HG03280 (cell line): Measurements from ENCODE around the gene NREP.

Source experiments
- ATAC-seq: cut with Tn5 transposase; IDR thresholded peaks from one replicate; pipeline ENCODE4 v1.9.1; 2021; ENCODE audit warnings: mild to moderate bottlenecking, moderate library complexity; ENCODE audit not compliant: unreplicated experiment

Gene NREP, protein sequence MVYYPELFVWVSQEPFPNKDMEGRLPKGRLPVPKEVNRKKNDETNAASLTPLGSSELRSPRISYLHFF

DNA sequence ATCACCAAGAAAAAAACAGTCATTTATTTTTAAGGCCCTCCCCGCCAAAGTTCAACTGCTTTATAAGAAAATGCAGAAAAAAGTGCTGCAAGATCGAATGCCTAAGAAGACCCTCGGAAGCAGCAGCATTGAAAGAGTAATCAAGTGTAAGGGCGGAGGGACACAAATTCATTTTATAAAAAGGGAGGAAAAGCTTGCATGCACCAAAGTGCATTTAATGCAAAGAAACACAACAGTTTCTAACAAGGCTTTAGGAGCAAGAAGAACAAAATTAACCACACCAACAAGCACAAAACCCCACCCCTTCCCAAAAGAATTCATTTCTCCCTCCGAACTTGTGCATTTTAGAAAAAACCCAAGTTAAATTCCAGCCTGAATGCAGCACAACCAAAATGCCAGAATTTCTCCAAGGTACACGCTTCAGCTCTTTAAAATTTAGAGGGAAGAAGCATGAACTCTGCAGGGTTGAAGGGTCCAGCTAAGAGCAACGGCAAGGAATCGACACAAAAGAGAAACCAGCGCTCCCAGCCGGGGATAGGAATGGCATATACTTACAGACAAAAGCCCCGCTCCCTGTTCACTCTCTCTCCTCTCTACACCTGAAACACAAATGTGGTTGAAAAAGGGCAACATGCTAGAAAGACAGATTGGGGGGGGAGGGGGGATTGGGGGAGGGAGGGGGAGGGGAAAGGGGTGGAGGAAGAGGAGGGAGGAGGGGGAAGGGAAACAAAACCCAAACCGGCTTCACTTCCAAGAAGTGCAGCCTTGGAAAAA is at the start of gene NREP:
Gene NREP (minus strand): TSS at position 614 of the 774 bp plus-strand sequence. CDS start 1,422 bp downstream, outside the sequence.
- peak; percentile 0 for ATAC-seq

GRCh38 chr5:111806753-111807152 is 49.8 kb upstream of the NREP start:
- no peak for ATAC-seq

- no peak for ATAC-seq
These were observed 49.2 kb upstream of the NREP start for GRCh38 chr5:111806156-111806555.

DNA sequence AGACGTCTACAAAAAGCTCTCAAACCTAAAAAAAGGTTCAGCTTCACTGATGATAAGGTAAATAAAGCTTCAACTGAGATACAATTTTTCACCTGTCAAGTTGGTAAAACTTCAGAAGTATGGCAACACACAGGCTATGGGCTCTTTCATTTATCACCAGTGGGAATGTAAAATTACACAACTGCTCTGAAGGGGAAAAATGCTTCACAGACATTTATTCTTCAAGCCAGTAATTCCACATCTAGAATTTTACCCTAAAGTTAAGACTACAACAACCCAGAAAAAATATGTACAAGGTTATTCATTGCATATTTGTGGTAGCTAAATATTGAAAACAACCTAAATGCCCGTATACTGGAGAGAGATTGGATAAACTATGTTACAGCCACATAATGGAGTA is 48.1 kb upstream of the NREP start:
- ATAC-seq = no peak

DNA sequence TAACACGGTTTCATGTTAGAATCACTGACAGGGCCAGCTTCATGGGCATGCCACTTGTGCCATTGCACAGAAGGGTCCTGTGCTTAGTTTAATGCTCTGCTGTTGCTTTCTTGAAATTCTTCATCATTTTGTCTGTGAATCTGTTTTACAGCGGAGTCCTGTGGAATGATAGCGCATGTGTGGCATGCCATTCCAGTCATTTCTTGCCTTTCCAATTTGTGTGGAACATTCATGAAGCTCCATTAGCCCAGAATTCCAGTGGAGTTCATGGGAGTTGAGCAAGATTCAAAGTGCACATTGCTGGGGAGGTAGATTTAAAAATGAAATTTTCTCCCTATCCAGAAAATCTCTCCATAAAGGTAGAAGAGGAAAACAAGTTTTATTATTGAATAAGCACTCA is 43.4 kb upstream of the NREP start:
- ATAC-seq = no peak

DNA sequence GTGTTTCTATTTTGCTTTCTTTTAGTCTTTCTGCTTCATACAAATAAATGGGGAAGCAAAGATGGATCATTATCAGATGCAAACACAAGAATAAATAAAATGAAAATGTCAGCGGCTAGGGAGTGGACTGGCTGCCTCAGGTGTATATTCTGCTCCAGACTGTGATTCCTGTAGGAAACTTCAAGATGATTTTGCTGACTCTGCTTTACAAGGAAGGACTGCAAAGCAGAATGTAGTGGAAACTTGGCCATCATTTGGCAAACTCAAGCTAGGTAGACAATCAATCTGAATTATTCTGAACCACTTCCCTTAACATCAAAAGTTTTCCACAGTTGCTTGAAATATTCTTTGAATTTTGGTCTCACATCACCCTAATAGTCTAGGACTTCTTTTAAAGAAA is 38.1 kb upstream of the NREP start:
- ATAC-seq = no peak

DNA sequence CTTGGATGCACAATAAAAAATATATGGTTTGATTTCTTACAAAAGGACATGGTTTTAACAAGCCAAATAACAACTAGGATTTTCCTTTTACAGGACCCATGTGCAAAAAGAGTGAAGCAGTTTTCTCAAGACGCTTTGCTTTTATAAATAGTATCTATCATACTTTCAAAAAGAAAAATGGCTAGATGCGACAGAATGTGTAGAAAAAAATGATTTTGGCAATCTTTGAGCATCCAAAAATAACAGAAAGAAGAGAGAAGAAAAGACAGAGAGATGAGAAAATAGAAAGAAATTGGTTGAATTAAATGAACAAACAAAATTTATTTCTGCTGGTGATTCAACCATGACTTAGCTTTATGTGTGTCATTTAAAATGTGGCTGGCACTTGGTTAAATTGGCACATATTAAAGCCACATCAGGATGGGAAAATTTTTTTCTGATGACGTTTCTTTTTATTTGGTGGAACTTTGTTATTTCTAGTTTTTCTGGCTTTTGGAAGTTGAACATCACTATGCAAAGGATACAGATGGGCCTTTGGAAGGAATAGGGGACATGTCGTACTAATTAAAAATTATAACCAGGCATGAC is 35.6 kb upstream of the NREP start:
- no peak for ATAC-seq

DNA sequence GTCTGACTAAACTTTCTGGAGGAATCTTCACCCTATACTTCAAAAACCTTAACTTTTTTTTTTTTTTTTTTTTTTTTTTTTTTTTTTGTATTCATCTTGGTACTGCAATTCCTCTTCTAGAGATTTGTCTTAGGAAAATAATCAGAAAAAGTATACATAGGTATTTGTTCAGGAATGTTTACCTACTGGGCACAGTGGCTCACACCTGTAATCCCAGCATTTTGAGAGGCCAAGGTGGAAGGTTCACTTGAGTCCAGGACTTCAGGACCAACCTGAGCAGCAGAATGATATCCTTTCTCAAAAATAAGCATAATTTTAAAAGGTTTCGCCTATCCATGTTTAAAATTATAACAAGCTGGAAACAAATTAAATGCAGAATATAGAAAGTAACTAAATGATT is 33.3 kb upstream of the NREP start:
- no peak for ATAC-seq

DNA sequence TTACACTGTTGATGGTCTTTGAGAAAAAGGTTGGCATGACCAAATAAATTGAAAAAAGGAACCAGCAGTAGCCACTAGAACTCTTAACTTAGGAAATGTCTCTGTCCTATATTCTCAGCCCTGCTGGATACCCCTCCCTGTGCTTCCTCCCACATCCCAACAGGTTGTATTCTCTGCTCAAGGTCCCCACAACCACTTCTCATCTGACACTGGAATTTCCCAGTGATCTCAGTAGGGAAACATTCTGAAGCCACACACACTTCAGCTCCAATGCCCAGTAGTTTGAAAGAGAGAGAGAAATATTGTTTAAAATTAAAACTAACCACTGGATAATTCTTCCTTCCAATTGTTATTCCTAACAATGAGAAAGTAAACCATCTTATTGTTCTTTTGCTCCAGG is 30.0 kb upstream of the NREP start:
- no peak for ATAC-seq

DNA sequence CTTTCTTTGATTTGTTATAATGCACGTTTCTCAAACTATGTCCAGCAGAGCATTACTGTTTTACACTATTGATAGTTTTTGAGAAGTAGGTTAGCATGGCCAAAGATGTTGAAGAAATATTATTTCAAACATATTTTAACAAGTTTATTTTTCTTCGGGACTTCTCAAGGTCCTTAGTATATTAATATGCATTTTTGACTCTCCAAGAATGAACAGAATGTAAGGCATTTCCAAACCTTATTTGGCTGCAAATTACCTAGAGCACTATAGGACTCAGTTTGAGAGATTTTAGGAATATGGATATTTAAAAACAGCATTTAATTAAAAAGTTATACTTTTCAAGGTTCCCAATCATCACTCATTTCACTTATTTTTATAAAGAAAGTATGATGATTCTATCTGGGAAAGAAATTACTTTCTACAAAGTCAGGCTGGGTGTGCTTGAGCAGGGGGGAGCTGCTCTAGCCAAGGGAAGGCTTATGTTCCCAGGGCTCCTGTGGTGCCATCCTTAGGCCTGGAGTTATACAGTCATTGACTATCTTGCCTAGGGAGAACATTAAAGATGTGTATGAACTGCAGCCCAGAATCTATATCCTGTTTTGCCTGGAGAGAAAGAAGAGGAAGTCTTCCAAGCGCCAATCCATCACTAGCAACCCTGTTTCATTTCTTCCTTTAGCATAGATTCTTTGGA is 27.6 kb upstream of the NREP start:
- ATAC-seq = no peak

DNA sequence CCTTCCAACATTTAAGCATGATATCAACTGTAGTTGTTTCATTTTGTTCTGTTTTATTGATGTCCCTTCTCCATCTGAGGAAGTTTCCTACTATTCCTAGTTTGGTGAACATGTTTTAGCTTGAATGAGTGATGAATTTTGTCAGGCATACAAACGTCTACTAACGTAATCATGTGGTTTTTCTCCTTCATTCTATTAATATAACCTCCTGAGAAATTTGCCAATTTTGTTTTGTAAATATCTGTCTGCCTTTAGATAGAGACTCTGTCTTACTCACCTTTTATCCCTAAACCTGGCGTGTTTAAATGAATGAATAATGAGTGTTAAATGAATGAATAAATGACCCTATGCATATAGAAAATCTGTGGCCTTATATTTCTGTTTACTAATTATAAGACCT is 26.5 kb upstream of the NREP start:
- no peak for ATAC-seq

- no peak for ATAC-seq
These were observed 25.2 kb upstream of the NREP start for GRCh38 chr5:111782216-111782615.

DNA sequence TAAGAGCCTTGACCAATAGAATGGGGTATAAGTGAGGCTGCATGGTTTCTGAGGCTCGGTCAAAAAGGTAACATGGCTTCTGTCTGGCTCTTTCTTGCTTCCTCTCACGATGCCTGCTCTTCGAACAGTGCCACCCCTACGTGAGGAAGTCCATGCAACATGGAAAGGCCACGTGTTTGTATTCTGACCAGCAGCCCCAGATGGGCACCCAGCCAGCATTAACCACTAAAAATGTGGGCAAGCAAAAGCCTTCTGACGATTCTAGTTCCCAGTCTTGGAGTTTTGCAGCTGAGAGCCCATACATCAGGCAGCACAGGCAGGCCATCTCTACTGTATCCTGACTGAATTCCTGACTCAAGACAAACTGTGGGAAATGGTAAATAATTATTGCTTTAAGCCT is 24.2 kb upstream of the NREP start:
- ATAC-seq = no peak

DNA sequence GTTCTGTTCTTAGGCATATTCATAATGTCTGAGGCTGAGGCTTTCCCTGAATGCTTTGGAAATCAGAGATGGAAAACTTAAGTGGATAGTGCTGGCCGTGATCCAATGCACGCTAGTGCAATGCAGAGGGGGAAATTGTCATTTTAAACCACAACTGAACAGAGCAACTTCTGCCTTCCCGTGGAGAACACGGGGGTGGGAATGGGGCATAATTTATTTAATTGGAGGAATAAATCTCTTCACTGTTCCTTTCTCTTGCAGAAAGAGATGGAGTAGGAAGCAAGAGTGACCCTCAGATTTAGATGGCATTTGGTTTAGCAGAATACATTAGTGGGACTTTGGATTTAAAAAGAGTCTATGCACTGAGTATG is 22.9 kb upstream of the NREP start:
- no peak for ATAC-seq

GRCh38 chr5:111779260-111779921 is 22.4 kb upstream of the NREP start:
- ATAC-seq = no peak

GRCh38 chr5:111776913-111777781 is 20.2 kb upstream of the NREP start:
- no peak for ATAC-seq

DNA sequence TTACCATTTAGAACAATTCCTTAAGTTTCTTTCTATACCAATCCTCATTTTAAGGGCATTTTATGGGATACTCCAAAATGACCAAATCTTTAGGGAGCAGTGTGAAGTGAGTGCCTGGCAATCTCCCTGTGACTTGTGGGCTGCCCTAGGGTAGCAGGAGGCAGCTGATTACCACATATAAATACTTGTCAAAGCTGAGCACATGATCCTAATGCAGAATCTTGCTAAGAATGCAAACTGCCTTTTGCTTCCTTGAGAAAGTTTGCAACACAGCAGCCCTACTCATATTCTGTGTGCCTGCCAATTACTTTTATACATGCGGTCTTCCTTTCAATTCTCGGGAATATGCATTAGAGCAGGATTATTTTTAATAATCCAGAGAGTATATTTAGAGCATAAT is 18.2 kb upstream of the NREP start:
- no peak for ATAC-seq

- ATAC-seq = no peak
These were observed 17.5 kb upstream of the NREP start for GRCh38 chr5:111774525-111774924.

DNA sequence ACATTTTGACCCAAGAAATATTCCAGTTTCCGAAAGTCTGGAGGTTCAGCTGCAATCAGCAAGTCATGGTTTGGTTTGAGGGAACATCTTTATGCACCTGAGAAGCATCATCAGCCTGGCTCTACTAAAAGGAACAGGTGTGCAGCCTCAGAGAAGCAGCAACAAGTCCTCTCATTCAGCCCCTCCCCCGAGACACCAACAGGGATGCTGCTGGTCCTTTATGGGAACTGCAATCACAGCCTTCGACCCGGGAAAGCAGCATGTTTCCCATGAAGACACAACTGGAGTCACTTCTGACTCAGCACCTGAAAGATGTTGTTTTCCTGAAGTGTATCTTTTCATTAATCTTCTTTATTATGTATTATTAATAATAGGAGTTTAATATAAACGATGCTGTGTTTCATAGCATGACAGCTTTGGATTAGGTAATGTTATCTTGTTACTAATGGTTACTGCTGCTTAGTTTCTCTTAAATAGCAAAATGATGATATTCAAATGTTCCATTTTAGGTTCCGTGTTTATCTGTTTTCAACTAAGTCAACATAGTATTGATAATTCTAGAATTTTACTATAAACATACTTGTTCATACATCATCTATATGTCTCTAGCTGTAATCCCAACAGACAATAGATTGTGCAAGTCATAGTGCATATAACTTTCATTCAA is 15.6 kb upstream of the NREP start:
- ATAC-seq = no peak

GRCh38 chr5:111769541-111769940 is 12.5 kb upstream of the NREP start:
- ATAC-seq = no peak
